Measurements from ENCODE around the gene NDUFC2. TPM values are rescaled to one million over a fixed set of nuclear protein-coding genes. Genes with fewer than 3 reads are reported as not detected.

Gene NDUFC2
- total and polyA plus RNA-seq, 2 donors (not counting 3 experiments of a cell fraction or from before 2014, with no cell fraction given): 226 to 318 TPM

GRCh38 chr11:78019808-78020207, 59.9 kb downstream of the NDUFC2 start:
- Histone ChIP-seq H3K36me3 (ENCODE audit: control insufficient read depth in 2 of 2, extremely low read depth in 1 of 2, insufficient read depth in 2 of 2, low read length in 2 of 2) (no peaks in the 10 kb centered on the region), H3K4me3 (replicated peaks in 1 of 3; ENCODE audit: insufficient read depth in 1 of 3, low read depth in 1 of 3, low read length in 3 of 3) (no peak overlapping the region), H3K9me3 (replicated peaks; ENCODE audit: control insufficient read depth, insufficient read depth, low read length) (no peaks in the 10 kb centered on the region), H3K9me1 (replicated peaks; ENCODE audit: control insufficient read depth, extremely low read depth, insufficient read depth, low read length) (no peaks in the 10 kb centered on the region), H4K20me1 (replicated peaks; ENCODE audit: control insufficient read depth, extremely low read depth, insufficient read depth, low read length) (no peaks in the 10 kb centered on the region), H2AFZ (ENCODE audit: low read depth, low read length) (no peak overlapping the region), H3K27me3 (ENCODE audit: control insufficient read depth in 2 of 2, insufficient read depth in 2 of 2, low read length in 2 of 2) (no peaks in the 10 kb centered on the region), H3K9ac (replicated peaks; ENCODE audit: extremely low read depth, insufficient read depth, low read length) (no peak overlapping the region), H3K4me2 (ENCODE audit: insufficient read depth, low read length) (no peak overlapping the region), H3K27ac (ENCODE audit: insufficient read depth, low read depth, low read length) (no peak overlapping the region), H3K4me1 (ENCODE audit: control insufficient read depth, extremely low read depth, insufficient read depth, low read length) (peaks cover 5% of the 10 kb centered on the region), H3K79me2 (ENCODE audit: control insufficient read depth, insufficient read depth, low read length) (no peaks in the 10 kb centered on the region)
- CTCF ChIA-PET: interaction anchor here (3.4 kb wide), 1 partner anchor 26 kb away, joined by 12 read pairs; no protein-coding TSS in a partner anchor
- DNase-seq (ENCODE audit: low read depth, low spot score) (no peak), FAIRE-seq (no peak)
- intact Hi-C loops (cut with micrococcal nuclease): no loop called here
- BruUV-seq (replicated peaks): no TSS peak
- dilution Hi-C loops (cut with MboI; ENCODE audit: extremely low pct_ligation_motif_present, low sequenced_read_pairs): no loop called here
- POLR2A ChIA-PET: no interaction called here
- TF ChIP-seq EZH2 (IDR thresholded peaks at IDR 0.05; ENCODE audit: borderline replicate concordance, low read depth, low read length, severe bottlenecking): no peak
- TF ChIP-seq MYC (IDR thresholded peaks at IDR 0.05; ENCODE audit: low read depth, low read length): no peak
- TF ChIP-seq MAX (IDR thresholded peaks at IDR 0.05; ENCODE audit: insufficient read depth, insufficient read length): no peak
- TF ChIP-seq GATA2 (IDR thresholded peaks at IDR 0.05; ENCODE audit: insufficient read depth, insufficient read length, low read depth, low read length): no peak
- no peak for TF ChIP-seq CTCF (IDR thresholded peaks at IDR 0.05; ENCODE audit: extremely low read depth in 1 of 2, insufficient read depth in 1 of 2, low read depth in 1 of 2, low read length in 2 of 2)
- TF ChIP-seq FOS (IDR thresholded peaks at IDR 0.05; ENCODE audit: borderline replicate concordance, insufficient read depth, low read length): no peak
- no peak for TF ChIP-seq POLR2AphosphoS5 (IDR thresholded peaks at IDR 0.05; ENCODE audit: insufficient read depth, low read depth, low read length)

Other genes with a start within 250 kb of the NDUFC2 start
- gene INTS4, start 85.2 kb downstream of the NDUFC2 start, total RNA-seq: 37.8 and 39.2 TPM in 2 replicates
- gene INTS4, start 85.2 kb downstream of the NDUFC2 start, polyA plus RNA-seq: 28.0 and 29.2 TPM in 2 replicates
- 1.1 and 1.8 TPM in 2 replicates for gene KCTD14, start 56.6 kb downstream of the NDUFC2 start, total RNA-seq
- 0.57 and 0.64 TPM in 2 replicates for gene KCTD14, start 56.6 kb downstream of the NDUFC2 start, polyA plus RNA-seq
- not detected in 2 replicates for gene THRSP, start 16.0 kb downstream of the NDUFC2 start, total RNA-seq
- not detected in 2 replicates for gene THRSP, start 16.0 kb downstream of the NDUFC2 start, polyA plus RNA-seq
- gene ALG8, start 59.8 kb upstream of the NDUFC2 start, total RNA-seq: 38.1 and 43.9 TPM in 2 replicates
- 35.2 and 48.2 TPM in 2 replicates for gene ALG8, start 59.8 kb upstream of the NDUFC2 start, polyA plus RNA-seq
- 8.5 and 9.5 TPM in 2 replicates for gene KCTD21, start 108.8 kb upstream of the NDUFC2 start, total RNA-seq
- gene KCTD21, start 108.8 kb upstream of the NDUFC2 start, polyA plus RNA-seq: 11.9 and 16.0 TPM in 2 replicates
- 10.3 and 12.4 TPM in 2 replicates for gene USP35, start 109.1 kb upstream of the NDUFC2 start, total RNA-seq
- 8.9 and 9.1 TPM in 2 replicates for gene USP35, start 109.1 kb upstream of the NDUFC2 start, polyA plus RNA-seq

Measured in endothelial cell of umbilical vein (primary cell).